Central memory CD8-positive, alpha-beta T cell (primary cell): ENCODE data around the gene PLEKHH3.
A peak's percentile ranks its signal among the peaks of the same experiment; 100 is the strongest.

Experiments used
- ATAC-seq: fragments of 150-1000 bp; cut with Tn5 transposase; replicated peaks from 2 replicates; pipeline ENCODE4 v1.10.0; 2022; ENCODE audit warnings: mild to moderate bottlenecking, moderate FRiP score, moderate number of reproducible peaks; ENCODE audit not compliant: poor library complexity, severe bottlenecking; ENCODE audit errors: extremely low read depth
- DNase-seq, 2 donors: peaks; one replicate each; pipeline ENCODE4 v3.0.0; 2021; ENCODE audit warnings: low spot score in 2 of 2
- H3K27ac Mint-ChIP-seq: one replicate; pipeline ENCODE4 v1.8.0; 2022; ENCODE audit warnings: low read depth, mild to moderate bottlenecking, moderate library complexity, mixed read lengths
- H3K27me3 Mint-ChIP-seq: one replicate; pipeline ENCODE4 v1.8.0; 2022; ENCODE audit warnings: mixed read lengths
- H3K36me3 Mint-ChIP-seq: one replicate; pipeline ENCODE4 v1.8.0; 2022; ENCODE audit warnings: mild to moderate bottlenecking, moderate library complexity, mixed read lengths; ENCODE audit not compliant: insufficient read depth
- H3K4me1 Mint-ChIP-seq: one replicate; pipeline ENCODE4 v1.8.0; 2022; ENCODE audit warnings: mixed read lengths
- H3K4me3 Mint-ChIP-seq: one replicate; pipeline ENCODE4 v1.8.0; 2022; ENCODE audit warnings: mild to moderate bottlenecking, moderate library complexity, mixed read lengths
- H3K9me3 Mint-ChIP-seq: one replicate; pipeline ENCODE4 v1.8.0; 2022; ENCODE audit warnings: mixed read lengths

The PLEKHH3 gene

GRCh38 chr17:42699415-42699740 is 22.6 kb upstream of the PLEKHH3 start:
- no peaks in the 10 kb centered on the region for H3K27me3 Mint-ChIP-seq
- H3K4me3 Mint-ChIP-seq = no peak overlapping the region
- ATAC-seq (no peak), DNase-seq (no peak)
- H3K9me3 Mint-ChIP-seq = no peaks in the 10 kb centered on the region
- peak overlapping the region; percentile 51 for H3K27ac Mint-ChIP-seq
- no peaks in the 10 kb centered on the region for H3K4me1 Mint-ChIP-seq
- peaks cover 17% of the 10 kb centered on the region for H3K36me3 Mint-ChIP-seq

GRCh38 chr17:42698736-42699414 is 22.1 kb upstream of the PLEKHH3 start:
- no peaks in the 10 kb centered on the region for H3K27me3 Mint-ChIP-seq
- ATAC-seq (no peak), DNase-seq (no peak)
- no peaks in the 10 kb centered on the region for H3K4me1 Mint-ChIP-seq
- H3K9me3 Mint-ChIP-seq = no peaks in the 10 kb centered on the region
- H3K4me3 Mint-ChIP-seq = no peak overlapping the region
- H3K36me3 Mint-ChIP-seq = peaks cover 15% of the 10 kb centered on the region
- peak overlapping the region; percentile 51 for H3K27ac Mint-ChIP-seq

- Mint-ChIP-seq H3K9me3 (no peaks in the 10 kb centered on the region), H3K27me3 (no peaks in the 10 kb centered on the region), H3K27ac (no peak overlapping the region), H3K4me3 (no peak overlapping the region), H3K36me3 (peaks cover 7% of the 10 kb centered on the region), H3K4me1 (no peaks in the 10 kb centered on the region)
- ATAC-seq (no peak), DNase-seq (no peak)
These were observed 20.5 kb upstream of the PLEKHH3 start for GRCh38 chr17:42697108-42697811.

- no peaks in the 10 kb centered on the region for H3K4me1 Mint-ChIP-seq
- no peak overlapping the region for H3K27ac Mint-ChIP-seq
- H3K9me3 Mint-ChIP-seq = no peaks in the 10 kb centered on the region
These were observed 18.7 kb upstream of the PLEKHH3 start for GRCh38 chr17:42695500-42695899.

GRCh38 chr17:42694524-42694923 is 17.7 kb upstream of the PLEKHH3 start:
- Mint-ChIP-seq H3K27me3 (no peaks in the 10 kb centered on the region), H3K27ac (no peak overlapping the region), H3K36me3 (peaks cover 5% of the 10 kb centered on the region), H3K9me3 (no peaks in the 10 kb centered on the region), H3K4me3 (no peak overlapping the region), H3K4me1 (no peaks in the 10 kb centered on the region)
- ATAC-seq = no peak
- DNase-seq = no peak

More at GRCh38 chr17:42695500-42695899, 18.7 kb upstream of the PLEKHH3 start:
- H3K36me3 Mint-ChIP-seq = peaks cover 5% of the 10 kb centered on the region
- DNase-seq = no peak
- no peak overlapping the region for H3K4me3 Mint-ChIP-seq
- no peak for ATAC-seq
- H3K27me3 Mint-ChIP-seq = no peaks in the 10 kb centered on the region

GRCh38 chr17:42692489-42692888 is 15.7 kb upstream of the PLEKHH3 start:
- ATAC-seq (no peak), DNase-seq (no peak)
- Mint-ChIP-seq H3K4me1 (no peaks in the 10 kb centered on the region), H3K27me3 (no peaks in the 10 kb centered on the region), H3K27ac (no peak overlapping the region), H3K9me3 (no peaks in the 10 kb centered on the region), H3K4me3 (no peak overlapping the region), H3K36me3 (peaks cover 4% of the 10 kb centered on the region)

DNA sequence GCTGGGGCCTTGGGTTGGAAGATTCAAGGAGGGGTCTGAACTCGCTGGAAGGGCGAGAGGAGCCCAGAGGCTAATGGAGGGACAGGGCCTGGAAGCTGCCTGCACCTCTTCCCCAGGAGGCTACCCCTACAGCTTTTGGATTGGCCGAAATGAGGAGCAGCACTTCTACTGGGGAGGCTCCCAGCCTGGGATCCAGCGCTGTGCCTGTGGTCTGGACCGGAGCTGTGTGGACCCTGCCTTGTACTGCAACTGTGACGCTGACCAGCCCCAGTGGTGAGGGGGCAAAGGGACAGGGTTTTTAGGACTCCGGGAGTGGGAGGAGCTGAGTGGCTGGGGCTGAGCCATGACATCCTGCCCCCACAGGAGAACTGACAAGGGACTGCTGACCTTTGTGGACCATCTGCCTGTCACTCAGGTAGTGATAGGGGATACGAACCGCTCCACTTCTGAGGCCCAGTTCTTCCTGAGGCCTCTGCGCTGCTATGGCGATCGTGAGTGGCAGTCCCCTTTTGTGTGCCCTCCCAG is 14.3 kb upstream of the PLEKHH3 start:
- Mint-ChIP-seq H3K27me3 (no peaks in the 10 kb centered on the region), H3K4me1 (no peaks in the 10 kb centered on the region), H3K9me3 (no peaks in the 10 kb centered on the region), H3K36me3 (peaks cover 7% of the 10 kb centered on the region), H3K4me3 (no peak overlapping the region), H3K27ac (no peak overlapping the region)
- DNase-seq (no peak), ATAC-seq (no peak)

GRCh38 chr17:42690596-42690995 is 13.8 kb upstream of the PLEKHH3 start:
- Mint-ChIP-seq H3K27ac (no peak overlapping the region), H3K36me3 (peaks cover 10% of the 10 kb centered on the region), H3K4me3 (no peak overlapping the region), H3K27me3 (no peaks in the 10 kb centered on the region), H3K9me3 (no peaks in the 10 kb centered on the region), H3K4me1 (no peaks in the 10 kb centered on the region)
- ATAC-seq (no peak), DNase-seq (no peak)

DNA sequence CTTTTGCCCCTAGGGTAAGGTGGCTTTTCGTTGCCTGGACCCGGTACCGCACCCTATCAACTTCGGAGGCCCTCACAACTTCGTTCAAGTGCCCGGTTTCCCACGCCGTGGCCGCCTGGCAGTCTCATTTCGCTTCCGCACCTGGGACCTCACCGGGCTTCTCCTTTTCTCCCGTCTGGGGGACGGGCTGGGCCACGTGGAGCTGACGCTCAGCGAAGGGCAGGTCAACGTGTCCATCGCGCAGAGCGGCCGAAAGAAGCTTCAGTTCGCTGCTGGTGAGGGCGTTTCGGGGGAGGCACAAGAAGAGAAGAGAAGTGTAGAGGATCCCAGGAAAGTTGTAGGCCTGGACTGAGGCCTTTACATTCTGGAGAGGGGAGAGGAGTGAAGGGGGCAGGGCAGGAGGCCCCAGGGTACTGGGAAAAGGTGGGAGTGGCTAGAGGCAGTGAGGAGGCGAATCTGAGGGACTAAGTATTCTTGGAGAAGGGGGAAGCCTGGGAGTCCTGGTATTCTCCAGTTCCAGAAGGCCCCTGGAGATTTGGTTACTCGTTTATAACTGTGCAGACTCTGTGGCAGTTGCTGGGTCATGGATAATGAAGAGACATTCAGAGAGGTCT is 11.0 kb upstream of the PLEKHH3 start:
- no peaks in the 10 kb centered on the region for H3K9me3 Mint-ChIP-seq
- H3K4me3 Mint-ChIP-seq = no peak overlapping the region
- H3K4me1 Mint-ChIP-seq = peaks cover 11% of the 10 kb centered on the region
- ATAC-seq (no peak), DNase-seq (no peak)
- H3K36me3 Mint-ChIP-seq = peaks cover 11% of the 10 kb centered on the region
- H3K27ac Mint-ChIP-seq = no peak overlapping the region
- peaks cover 11% of the 10 kb centered on the region for H3K27me3 Mint-ChIP-seq

DNA sequence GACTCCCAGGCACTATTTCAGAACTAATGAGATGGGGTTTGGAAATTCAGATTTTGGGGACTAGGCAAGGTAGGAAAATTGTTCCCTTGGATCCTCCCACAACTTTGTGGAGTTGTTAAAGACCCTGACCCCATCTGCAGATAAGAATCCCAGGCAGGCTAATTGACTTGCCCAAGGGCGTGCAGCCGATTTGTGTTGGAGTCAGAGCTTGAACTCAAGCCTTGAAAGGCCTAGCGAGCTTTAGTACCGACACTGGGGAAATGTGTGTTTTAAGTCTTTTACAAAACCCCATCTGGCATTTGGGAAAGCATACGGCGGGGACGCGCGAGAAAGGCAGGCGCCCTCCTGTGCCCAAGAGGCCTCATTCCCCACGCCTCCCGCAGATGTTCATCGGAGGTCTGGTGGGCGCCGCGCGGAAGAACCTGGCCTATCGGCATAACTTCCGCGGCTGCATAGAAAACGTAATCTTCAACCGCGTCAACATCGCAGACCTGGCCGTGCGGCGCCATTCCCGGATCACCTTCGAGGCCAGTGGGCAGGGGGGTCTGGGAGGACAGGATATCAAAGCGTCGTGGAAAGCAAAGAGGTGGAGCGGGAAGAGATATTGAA is 9.8 kb upstream of the PLEKHH3 start:
- peaks cover 10% of the 10 kb centered on the region for H3K36me3 Mint-ChIP-seq
- DNase-seq = no peak
- no peak for ATAC-seq

GRCh38 chr17:42685831-42686230 is 9.0 kb upstream of the PLEKHH3 start:
- Mint-ChIP-seq H3K27ac (no peak overlapping the region), H3K9me3 (no peaks in the 10 kb centered on the region), H3K36me3 (peaks cover 10% of the 10 kb centered on the region), H3K27me3 (peaks cover 31% of the 10 kb centered on the region), H3K4me1 (peaks cover 29% of the 10 kb centered on the region), H3K4me3 (no peak overlapping the region)
- DNase-seq (no peak), ATAC-seq (no peak)

More for the DNA sequence above, 9.8 kb upstream of the PLEKHH3 start:
- H3K27me3 Mint-ChIP-seq = peaks cover 23% of the 10 kb centered on the region
- H3K4me1 Mint-ChIP-seq = peaks cover 23% of the 10 kb centered on the region
- H3K4me3 Mint-ChIP-seq = no peak overlapping the region
- no peak overlapping the region for H3K27ac Mint-ChIP-seq
- H3K9me3 Mint-ChIP-seq = no peaks in the 10 kb centered on the region

- Mint-ChIP-seq H3K4me1 (peaks cover 33% of the 10 kb centered on the region), H3K27me3 (peaks cover 34% of the 10 kb centered on the region), H3K4me3 (no peak overlapping the region), H3K36me3 (peaks cover 11% of the 10 kb centered on the region), H3K27ac (no peak overlapping the region), H3K9me3 (no peaks in the 10 kb centered on the region)
- DNase-seq (no peak), ATAC-seq (no peak)
These were observed 8.2 kb upstream of the PLEKHH3 start for GRCh38 chr17:42684929-42685556.
